ENCODE data around the gene WDR62. TPM values are rescaled to one million over a fixed set of nuclear protein-coding genes. Genes with fewer than 3 reads are reported as not detected.
"Not testable (repeated sequence)": the region's sequence is repeated elsewhere in the genome, so short reads cannot be mapped to it uniquely, and the experiment has no call there.

WDR62 gene
- total RNA-seq, 2 donors from 2014 or later = 17.5 to 84.0 TPM

DNA sequence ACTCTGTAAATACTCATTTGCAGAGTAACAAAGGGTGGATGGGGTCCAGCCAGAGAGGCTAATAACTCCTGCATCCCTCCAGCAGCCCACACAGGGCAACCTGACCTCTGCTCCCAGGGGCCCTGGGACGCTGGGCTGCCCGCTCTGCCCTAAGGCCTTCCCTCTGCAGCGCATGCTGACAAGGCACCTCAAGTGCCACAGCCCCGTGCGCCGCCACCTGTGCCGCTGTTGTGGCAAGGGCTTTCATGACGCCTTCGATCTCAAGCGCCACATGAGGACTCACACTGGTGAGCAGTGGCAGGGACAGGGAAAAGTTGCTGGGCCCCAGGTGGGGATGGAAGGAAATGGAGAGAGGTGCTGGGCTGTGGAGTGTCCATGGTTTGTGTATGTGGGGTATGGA is 58.0 kb downstream of the WDR62 start:
- peaks cover 20 to 23% of the 10 kb centered on the region in 2 donors for H3K36me3 Mint-ChIP-seq
- ATAC-seq = no peak
- DNase-seq (ENCODE audit: low spot score in 2 of 2) = no peak
- no peaks in the 10 kb centered on the region for H3K9me3 Mint-ChIP-seq
- H3K27ac Mint-ChIP-seq = peak overlapping the region in 1 of 2 donors; percentile 90

GRCh38 chr19:36113425-36113824 is 58.7 kb downstream of the WDR62 start:
- H3K36me3 Mint-ChIP-seq = peaks cover 20 to 23% of the 10 kb centered on the region in 2 donors

GRCh38 chr19:36113894-36114720 is 59.4 kb downstream of the WDR62 start:
- ATAC-seq = no peak
- H3K9me3 Mint-ChIP-seq = no peaks in the 10 kb centered on the region
- H3K36me3 Mint-ChIP-seq = peaks cover 20 to 23% of the 10 kb centered on the region in 2 donors

More at GRCh38 chr19:36113425-36113824, 58.7 kb downstream of the WDR62 start:
- no peaks in the 10 kb centered on the region for H3K9me3 Mint-ChIP-seq
- peak overlapping the region; percentile 92 to 99 for H3K27ac Mint-ChIP-seq
- ATAC-seq = no peak
- DNase-seq (ENCODE audit: low spot score in 2 of 2) = no peak

DNA sequence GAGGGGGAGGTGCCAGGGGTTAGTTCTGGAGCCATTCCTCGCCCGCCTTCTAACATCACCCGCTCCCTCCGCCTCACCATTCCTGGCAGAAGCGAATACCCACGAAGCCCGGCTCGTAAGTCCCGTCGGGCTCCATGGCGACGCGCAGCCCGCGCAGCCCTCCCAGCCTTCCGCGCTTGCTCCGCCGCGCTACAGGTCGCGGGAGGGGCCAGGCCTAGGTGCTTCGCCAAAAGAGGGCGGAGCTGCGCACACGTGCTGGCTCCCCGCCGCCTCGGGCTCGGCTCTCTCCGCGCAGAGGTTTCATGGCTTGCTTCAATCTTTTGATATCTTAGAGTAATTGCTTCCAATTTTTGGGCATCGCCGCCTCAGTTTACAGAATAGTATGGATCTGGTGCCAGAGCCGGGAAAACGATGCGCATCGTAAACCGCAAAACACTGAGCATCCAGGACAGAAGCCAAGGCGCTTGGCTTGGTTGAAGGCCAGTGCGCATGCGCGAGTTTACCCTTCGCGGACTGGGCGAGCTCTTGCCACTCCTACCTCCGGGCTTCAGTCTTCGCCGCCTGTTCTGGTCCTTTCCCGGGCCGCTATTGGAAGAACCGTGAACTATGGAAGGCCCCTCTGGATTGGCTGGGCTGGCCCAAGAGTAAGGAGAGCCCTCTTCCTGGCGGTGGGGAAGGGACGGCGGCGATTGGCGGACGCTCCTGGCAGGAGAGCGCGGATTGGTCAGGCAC is 60.2 kb downstream of the WDR62 start, which contains the start of gene POLR2I:
POLR2I (minus strand) TSS at position 155 of the 732 bp plus-strand sequence; CDS start at position 136, 19 bp downstream.
- H3K36me3 Mint-ChIP-seq = peaks cover 20 to 23% of the 10 kb centered on the region in 2 donors
- DNase-seq (ENCODE audit: low spot score in 2 of 2) = peak; percentile 96 to 100

More at GRCh38 chr19:36113894-36114720, 59.4 kb downstream of the WDR62 start:
- peak overlapping the region; percentile 92 to 99 for H3K27ac Mint-ChIP-seq
- DNase-seq (ENCODE audit: low spot score in 2 of 2) = peak in 1 of 2 donors; percentile 69

DNA sequence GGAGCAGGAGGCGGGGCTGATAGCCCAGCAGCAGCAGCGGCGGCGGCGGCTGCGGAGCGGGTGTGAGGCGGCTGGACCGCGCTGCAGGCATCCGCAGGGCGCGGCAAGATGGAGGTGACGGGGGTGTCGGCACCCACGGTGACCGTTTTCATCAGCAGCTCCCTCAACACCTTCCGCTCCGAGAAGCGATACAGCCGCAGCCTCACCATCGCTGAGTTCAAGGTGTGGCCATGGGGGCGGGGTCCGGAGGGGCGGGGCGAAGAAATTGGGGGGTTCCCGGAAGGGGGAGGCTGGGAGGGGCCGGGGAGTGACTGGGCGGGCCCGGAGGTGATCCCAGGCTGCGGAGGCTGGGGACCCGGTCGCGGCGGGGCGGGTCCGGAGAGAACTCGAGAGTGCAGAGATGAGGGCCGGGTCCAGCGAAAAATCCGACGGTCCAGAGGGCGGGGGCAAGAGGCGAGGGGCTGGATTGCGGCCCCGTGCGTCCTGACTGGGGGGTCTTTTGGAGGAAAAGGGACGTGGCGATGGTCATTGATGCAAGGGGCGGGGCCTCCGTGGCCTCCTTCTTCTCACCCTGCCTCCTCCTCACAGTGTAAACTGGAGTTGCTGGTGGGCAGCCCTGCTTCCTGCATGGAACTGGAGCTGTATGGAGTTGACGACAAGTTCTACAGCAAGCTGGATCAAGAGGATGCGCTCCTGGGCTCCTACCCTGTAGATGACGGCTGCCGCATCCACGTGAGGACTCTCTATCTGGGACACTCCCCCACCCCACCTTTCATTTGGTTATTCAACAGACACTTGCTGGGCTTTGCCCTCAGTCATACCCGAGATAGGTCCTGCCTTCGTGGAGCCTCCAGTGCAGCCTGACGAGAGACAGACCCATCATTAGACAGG is 61.0 kb downstream of the WDR62 start, which contains the start of gene TBCB:
TBCB (plus strand) TSS at position 16 of the 891 bp plus-strand sequence; CDS start at position 109, 93 bp downstream.
- ATAC-seq = peak; percentile 61 to 71
- H3K36me3 Mint-ChIP-seq = peaks cover 20 to 23% of the 10 kb centered on the region in 2 donors
- DNase-seq (ENCODE audit: low spot score in 2 of 2) = peak in 1 of 2 donors; percentile 82
- no peaks in the 10 kb centered on the region for H3K9me3 Mint-ChIP-seq
- H3K27ac Mint-ChIP-seq = peak within 1 kb of the TSS; percentile 92 to 99

More for the DNA sequence above, 60.2 kb downstream of the WDR62 start, which contains the start of gene POLR2I:
- no peaks in the 10 kb centered on the region for H3K9me3 Mint-ChIP-seq
- H3K27ac Mint-ChIP-seq = peak within 1 kb of the TSS; percentile 92 to 99
- ATAC-seq = peak; percentile 90 to 91

- ATAC-seq = no peak
- no peaks in the 10 kb centered on the region for H3K9me3 Mint-ChIP-seq
- no peak for DNase-seq (ENCODE audit: low spot score in 2 of 2)
- H3K36me3 Mint-ChIP-seq = peaks cover 20 to 23% of the 10 kb centered on the region in 2 donors
- peak overlapping the region; percentile 68 to 92 for H3K27ac Mint-ChIP-seq
Measured at GRCh38 chr19:36116344-36116637, 61.6 kb downstream of the WDR62 start.

- DNase-seq (ENCODE audit: low spot score in 2 of 2) (no peak), ATAC-seq (no peak)
- Mint-ChIP-seq H3K27ac (peak overlapping the region; percentile 56 to 72), H3K9me3 (no peaks in the 10 kb centered on the region), H3K36me3 (peaks cover 5 to 7% of the 10 kb centered on the region in 2 donors)
Measured at GRCh38 chr19:36120092-36120983, 65.6 kb downstream of the WDR62 start.

DNA sequence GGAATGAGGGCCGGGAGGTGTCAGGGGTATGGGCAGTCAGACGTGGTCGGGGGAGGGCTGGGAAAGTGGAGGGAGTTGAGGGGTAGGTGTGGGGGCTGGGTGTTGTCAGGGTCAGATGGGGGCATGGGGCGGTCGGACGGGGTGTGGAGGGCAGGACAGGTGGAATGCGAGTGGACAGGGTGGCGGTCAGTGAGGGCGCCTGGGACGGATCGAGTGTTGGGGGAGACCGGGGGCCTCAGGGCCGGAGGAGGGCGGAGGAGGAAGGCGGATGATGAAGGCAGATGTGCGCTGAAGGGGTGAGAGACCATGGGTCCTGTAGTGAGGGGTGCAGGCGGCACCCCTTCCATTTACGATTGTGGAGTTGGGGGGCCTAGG is 66.3 kb downstream of the WDR62 start:
- no peak for DNase-seq (ENCODE audit: low spot score in 2 of 2)
- Mint-ChIP-seq H3K27ac (peak overlapping the region in 1 of 2 donors; percentile 72), H3K9me3 (no peaks in the 10 kb centered on the region), H3K36me3 (peaks cover 5 to 14% of the 10 kb centered on the region in 2 donors)
- no peak for ATAC-seq

- Mint-ChIP-seq H3K27ac (no peak overlapping the region), H3K9me3 (no peaks in the 10 kb centered on the region)
Measured at GRCh38 chr19:36121486-36122124, 66.9 kb downstream of the WDR62 start.

DNA sequence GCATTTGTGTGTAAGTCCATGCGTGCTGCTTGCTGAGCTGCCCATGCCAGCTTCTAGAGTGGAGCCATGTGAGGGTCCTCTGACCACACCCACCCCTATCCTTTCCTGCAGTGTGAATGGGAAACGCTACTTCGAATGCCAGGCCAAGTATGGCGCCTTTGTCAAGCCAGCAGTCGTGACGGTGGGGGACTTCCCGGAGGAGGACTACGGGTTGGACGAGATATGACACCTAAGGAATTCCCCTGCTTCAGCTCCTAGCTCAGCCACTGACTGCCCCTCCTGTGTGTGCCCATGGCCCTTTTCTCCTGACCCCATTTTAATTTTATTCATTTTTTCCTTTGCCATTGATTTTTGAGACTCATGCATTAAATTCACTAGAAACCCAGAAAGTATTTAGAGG is 70.9 kb downstream of the WDR62 start:
- ATAC-seq (no peak), DNase-seq (ENCODE audit: low spot score in 2 of 2) (no peak)
- H3K27ac Mint-ChIP-seq = peak overlapping the region in 1 of 2 donors; percentile 15
- H3K9me3 Mint-ChIP-seq = no peaks in the 10 kb centered on the region
- peaks cover 0 to 8% of the 10 kb centered on the region in 2 donors for H3K36me3 Mint-ChIP-seq

More at GRCh38 chr19:36121486-36122124, 66.9 kb downstream of the WDR62 start:
- peaks cover 5 to 14% of the 10 kb centered on the region in 2 donors for H3K36me3 Mint-ChIP-seq
- ATAC-seq (no peak), DNase-seq (ENCODE audit: low spot score in 2 of 2) (no peak)

GRCh38 chr19:36128392-36128736 is 73.7 kb downstream of the WDR62 start:
- ATAC-seq = no peak

GRCh38 chr19:36131221-36131620 is 76.5 kb downstream of the WDR62 start:
- not testable (repeated sequence) for H3K27ac Mint-ChIP-seq; DNase-seq (ENCODE audit: low spot score in 2 of 2); H3K9me3 Mint-ChIP-seq; H3K36me3 Mint-ChIP-seq; ATAC-seq

More at GRCh38 chr19:36128392-36128736, 73.7 kb downstream of the WDR62 start:
- no peak for DNase-seq (ENCODE audit: low spot score in 2 of 2)
- no peaks in the 10 kb centered on the region for H3K9me3 Mint-ChIP-seq
- H3K36me3 Mint-ChIP-seq = peaks cover 0 to 8% of the 10 kb centered on the region in 2 donors
- H3K27ac Mint-ChIP-seq = peak overlapping the region; percentile 88 to 96

DNA sequence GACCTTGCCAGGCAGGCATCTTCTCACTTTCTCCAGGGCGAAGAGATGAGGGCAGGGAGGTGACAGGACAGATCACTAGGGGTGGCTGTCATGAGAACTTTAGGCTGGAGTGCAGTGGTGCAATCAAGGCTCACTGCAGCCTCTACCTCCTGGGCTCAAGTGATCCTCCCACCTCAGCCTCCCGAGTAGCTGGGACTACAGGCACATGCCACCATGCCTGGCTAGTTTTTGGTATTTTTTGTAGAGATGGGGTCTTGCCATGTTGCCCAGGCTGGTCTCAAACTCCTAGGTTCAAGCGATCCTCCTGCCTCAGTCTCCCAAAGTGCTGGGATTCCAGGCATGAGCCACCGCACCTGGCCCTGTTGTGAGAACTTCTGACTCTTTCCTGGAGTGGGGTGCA is 80.2 kb downstream of the WDR62 start:
- H3K36me3 Mint-ChIP-seq; DNase-seq (ENCODE audit: low spot score in 2 of 2); ATAC-seq; H3K9me3 Mint-ChIP-seq: not testable (repeated sequence)
- H3K27ac Mint-ChIP-seq = peak overlapping the region in 1 of 2 donors; percentile 73

GRCh38 chr19:36136964-36137686 is 82.4 kb downstream of the WDR62 start:
- H3K27ac Mint-ChIP-seq = no peak overlapping the region
- DNase-seq (ENCODE audit: low spot score in 2 of 2) = no peak
- ATAC-seq = peak in 1 of 2 donors; percentile 4

More at GRCh38 chr19:36136964-36137686, 82.4 kb downstream of the WDR62 start:
- Mint-ChIP-seq H3K36me3 (peaks cover 16 to 17% of the 10 kb centered on the region in 2 donors), H3K9me3 (peaks cover 4 to 5% of the 10 kb centered on the region in 2 donors)

All from activated naive CD4-positive, alpha-beta T cell treated with anti-CD3 and anti-CD28 coated beads, Interleukin-2, amount 50 U/mL, for 72 hours (primary cell).